HG03571 (cell line): ENCODE results near the gene MAP3K4.

Experiments used
- ATAC-seq: cut with Tn5 transposase; IDR thresholded peaks from one replicate; pipeline ENCODE4 v1.9.1; 2021; ENCODE audit not compliant: unreplicated experiment

The MAP3K4 gene

DNA sequence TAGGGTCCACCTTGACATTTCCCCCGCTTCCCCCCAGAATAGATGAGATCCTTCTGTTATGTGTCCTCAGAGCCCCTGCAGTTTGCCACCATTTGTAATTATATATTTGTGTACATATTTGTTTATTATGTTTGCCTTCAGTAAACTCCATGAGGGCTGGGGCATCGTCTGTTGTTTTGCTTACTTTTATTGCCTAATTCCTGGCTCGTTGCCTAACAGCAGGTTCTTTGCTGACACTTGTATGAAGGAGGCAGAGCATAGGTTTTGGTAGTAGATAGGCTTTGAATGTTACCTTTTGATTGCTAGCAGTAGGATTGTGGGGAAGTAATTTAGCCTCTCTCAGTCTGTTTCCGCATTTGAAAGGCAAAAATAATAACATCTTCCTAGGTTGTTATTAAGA, 9.9 kb downstream of the MAP3K4 start:
- no peak for ATAC-seq

DNA sequence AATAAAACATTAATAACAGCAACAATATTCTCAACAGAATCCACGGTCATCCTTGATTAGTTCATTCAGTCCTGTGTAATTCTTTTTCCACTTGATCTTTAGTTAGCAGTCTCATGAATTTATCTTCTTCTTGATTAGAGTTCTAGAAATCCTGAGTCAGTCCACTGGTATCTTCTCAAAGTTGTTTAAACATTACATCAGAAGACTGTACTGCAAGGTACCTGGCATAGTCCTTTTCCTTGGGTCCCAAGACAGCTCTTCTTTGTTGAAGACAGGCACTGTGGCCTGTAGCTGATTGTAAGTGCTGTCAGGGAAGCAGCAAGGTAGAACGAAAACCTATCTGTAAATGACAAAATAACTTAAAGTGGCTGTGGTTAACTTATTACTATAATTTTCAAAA, 11.8 kb downstream of the MAP3K4 start:
- ATAC-seq: no peak

DNA sequence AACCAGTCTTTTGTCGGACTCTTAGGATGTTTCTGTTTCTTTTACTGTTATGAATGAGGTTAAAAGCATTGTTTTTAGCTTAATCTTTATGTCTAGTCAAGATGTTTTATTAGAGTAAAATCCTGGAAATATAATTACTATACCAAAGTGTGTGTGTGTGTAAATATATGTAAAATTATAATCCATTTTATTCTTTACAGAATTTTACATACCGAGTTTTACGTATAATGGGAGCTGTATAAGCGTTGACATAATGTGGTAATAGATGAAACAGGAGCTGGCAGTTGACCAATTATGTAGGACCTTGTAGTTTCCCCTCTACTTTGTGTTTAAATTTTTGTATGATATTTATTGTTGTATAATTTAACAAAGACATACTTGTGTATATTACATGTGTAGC, 16.7 kb downstream of the MAP3K4 start:
- ATAC-seq: no peak

DNA sequence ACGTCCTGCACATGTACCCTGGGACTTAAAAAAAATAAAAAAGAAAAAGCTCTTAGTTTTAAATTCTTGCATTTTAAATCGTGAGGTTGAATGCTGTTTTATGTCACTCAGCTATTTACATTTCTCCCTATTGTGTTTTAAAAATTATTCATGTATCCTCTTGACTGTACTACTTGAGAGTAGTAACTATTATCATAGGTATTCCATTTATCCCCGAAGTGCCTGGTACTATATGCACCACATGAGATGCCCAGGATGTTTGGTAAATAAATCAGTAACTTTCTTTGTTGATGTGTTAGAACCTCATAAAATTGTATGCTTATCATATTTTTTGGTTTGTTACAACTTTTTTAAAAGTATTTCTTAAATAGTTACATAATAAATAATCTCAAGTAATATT, 18.4 kb downstream of the MAP3K4 start:
- no peak for ATAC-seq

DNA sequence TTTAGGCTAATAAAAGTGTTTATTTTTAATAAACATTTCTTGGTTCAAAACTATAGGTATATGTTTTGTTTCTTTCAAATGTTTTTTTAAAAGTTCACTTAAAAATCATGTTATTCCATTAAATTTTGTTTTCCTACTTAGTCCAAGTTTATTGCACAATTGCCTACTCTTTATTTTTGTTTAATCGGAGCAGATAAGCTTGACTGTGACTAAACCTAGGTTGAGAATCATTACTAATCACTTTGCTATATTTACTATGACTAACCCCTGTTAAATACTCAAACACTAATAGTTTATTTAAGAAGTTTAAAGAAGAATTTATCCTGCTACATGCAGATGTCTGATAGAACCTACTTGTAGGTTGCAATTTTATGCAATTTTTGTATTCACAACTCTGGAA, 18.8 kb downstream of the MAP3K4 start:
- ATAC-seq: no peak

DNA sequence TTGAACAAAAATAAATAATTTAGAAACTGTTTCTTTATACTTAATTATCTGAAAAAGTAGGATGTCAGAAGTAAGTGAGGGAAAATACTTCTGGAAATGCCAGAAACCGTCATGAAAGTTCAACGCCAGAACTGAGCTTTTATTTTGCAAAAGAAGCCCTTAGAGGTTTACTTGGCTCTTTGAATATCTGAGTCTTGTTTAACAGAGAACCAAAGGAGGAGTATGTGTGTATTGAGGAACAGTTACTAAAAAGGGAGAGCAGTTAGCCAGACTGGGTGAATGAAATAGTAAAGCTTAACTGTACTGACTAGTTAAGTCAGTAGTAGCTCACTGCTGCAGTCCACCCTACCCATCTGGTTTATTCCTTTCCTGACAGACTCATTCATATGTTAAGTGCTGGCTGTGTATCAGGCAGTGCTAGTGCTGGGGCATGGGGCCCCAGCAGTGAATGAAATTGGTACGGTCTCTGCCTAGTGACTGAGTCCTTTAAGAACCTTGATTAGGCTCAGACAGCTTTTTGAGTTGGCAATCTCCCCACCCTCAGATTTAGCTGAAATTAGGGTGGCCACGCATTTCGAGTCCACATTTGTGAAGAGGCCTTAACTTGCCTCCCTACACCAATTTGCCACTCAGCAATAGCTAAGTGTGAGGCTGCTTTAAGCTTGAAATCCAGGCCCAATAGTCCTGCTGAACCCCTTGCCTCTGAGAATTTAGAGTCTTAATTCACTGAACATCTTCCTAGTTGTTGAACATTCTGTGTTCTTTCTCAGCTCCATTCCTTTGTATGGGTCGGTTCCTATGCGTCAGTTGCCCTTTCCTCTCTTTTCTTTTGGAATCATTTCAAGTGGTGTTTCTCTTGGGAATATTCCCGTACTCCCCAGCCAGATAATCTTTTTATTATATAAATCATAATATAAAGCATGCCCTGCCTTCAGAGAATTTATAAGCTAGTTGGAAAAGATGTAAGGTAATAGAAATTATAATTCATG, 20.2 kb downstream of the MAP3K4 start:
- ATAC-seq: no peak

DNA sequence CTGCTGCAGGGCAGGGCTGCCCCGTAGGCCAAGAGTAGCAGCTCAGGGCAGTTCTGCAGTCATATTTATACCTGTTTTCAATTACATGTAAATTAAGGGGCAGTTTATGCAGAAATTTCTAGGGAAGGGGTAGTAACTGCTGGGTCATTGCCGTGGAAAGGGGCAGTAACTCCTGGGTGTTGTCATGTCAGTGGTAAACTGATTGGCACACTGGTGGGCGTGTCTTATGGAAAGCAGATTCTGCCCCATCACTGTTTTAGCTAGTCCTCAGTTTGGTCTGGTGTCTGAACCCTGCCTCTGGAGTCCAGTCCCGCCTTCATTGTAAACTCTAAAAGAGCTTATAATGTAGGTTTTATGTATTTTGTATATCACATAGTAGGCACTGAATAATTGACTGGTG, 22.1 kb downstream of the MAP3K4 start:
- ATAC-seq: no peak

DNA sequence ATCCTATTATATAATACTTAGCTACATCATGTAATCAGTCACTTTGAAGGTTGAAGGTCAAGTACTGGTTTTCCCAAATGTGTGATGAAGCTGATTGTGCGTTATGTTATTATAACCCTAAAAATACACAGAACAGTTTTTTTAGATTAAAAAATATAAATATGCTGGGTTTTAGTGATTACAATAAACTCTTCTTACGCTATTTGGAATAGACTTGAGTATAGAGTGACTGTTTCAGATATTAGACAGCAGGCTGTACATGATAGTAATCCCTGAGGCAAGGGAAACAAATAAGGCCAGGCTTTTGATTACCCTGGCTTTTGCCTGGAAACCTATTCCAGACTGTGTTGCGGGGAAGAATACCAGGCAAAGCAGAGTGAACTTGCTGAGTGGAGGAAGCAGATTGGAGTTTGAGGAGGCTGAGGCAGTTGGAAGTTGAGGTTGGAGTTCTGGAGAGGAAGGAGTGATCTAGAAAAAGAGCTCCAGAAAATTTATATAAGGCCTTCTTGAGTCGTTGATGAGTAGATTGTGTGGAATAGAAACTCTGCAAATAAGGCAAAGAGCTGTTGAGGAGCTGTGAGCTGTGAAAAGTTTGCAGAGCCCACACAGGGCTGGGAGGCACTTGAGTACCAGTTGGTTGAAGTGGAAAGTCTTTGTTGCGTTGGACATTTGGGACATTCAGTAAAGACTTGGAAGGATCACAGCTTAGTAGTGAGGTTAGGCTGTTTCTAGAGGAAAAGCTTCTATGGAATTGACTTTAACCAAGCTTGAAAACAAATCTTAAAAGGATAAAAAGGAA, 26.4 kb downstream of the MAP3K4 start:
- ATAC-seq: no peak

DNA sequence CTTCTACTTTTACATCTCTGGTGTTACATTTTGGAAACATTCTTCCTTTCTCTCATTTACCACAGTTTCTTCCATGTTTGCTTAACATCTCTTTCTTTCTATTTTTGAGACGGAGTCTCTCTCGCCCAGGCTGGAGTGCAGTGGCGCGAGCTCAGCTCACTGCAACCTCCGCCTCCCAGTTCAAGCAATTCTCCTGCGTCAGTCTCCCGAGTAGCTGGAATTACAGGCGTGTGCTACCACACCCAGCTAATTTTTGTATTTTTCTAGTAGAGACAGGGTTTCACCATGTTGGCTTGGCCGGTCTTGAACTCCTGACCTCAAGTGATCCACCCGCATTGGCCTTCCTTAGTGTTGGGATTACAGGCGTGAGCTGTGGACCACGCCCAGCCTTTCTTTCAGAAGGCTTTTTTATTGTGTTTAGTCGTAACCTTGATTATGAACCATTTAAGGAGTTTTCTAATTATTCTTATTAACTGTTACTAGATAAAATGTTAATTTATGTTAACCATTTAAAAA, 27.8 kb downstream of the MAP3K4 start:
- no peak for ATAC-seq

DNA sequence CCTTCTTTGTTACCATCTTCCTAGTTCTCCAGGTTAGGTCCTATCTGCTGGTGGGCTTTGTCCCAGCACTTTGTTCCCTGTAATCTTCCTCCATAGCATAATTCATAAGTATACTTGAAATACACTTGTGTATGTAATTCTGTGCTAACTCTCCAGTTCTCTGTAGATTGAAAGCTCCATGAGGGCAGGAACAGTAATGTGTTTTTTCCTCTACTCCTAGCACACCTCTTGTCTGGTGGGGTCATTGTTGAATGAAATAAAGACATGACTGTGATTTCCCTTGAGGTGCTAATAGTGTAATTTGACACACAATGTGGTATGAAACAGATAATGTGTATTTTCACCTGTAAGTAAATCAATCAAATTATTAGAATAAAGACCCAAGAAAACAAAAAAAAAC, 30.0 kb downstream of the MAP3K4 start:
- no peak for ATAC-seq

DNA sequence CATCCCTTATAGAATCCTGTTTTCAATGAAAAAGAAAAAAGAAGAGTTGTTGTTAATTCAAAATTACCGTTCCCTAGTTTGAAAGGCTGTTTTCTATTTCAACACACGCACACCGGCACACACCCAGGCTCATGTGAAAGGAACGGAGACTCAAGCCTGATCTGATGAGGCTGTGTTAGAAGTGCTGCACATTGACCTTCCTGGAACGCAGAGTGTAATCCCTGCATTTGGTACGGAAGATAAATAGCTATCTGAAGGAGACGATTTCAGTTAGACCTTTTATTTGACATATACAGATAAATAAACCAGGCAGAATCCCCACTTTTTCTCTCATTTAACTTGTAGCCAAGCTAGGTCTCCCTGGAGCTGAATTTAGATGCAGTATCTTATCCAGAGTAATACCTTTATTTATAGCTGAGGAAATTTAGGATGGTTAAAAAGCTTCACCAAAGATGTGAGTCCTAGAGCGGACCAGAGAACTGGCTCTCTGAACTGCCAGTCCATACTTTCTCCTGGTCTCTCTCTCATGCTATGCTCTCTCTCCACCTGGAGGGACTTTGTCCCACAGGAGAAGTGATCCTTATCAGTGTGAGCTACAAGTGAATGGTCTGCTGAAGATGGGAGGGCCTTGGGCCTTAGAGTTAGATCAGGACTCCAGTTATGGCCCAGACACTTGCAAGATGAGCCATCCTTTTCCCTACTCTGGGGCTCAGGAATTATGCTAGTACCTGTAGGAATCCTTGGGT, 30.6 kb downstream of the MAP3K4 start:
- no peak for ATAC-seq

DNA sequence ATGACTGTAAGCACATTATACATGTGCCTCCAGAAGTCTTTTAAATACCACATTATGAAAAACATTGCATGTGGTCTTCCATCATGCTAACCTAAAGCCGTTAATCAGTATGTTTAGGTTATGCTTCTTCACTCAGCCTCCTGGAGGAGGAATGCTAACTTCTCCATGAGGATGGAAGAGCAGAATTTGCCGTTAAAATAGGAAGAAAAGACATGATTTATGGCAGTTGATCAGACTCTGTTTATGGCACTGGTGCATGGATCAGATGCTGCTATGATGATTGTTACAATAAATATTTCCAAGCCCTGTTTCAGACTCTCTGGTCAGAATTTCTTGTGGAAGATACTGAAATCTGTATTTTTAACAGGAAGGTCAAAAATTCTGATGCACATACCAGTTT, 31.7 kb downstream of the MAP3K4 start:
- ATAC-seq: no peak

DNA sequence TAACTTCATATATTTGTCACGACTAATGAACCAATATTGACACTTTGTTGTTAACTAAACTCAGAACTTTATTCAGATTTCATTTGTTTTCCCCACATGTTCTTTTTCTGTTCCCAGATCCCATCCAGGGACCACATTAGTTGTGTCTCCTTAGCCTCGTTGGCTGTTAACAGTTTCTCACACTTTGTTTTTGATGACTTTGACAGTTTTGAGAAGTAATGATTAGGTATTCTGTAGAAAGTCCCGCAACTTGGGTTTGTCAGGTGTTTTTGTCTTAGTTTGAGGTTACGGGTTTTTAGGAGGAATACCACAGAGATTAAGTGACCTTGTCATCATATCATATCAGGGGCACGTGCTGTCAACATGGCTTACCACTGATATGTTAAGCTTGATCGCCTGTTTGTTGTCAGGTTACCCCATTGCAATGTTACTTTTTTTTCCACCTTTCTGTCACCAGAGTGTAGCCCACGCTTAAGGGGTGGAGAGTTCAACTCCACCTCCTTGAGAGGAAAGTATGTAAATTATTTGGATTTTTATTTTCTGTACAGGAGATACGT, 32.9 kb downstream of the MAP3K4 start:
- ATAC-seq: no peak

DNA sequence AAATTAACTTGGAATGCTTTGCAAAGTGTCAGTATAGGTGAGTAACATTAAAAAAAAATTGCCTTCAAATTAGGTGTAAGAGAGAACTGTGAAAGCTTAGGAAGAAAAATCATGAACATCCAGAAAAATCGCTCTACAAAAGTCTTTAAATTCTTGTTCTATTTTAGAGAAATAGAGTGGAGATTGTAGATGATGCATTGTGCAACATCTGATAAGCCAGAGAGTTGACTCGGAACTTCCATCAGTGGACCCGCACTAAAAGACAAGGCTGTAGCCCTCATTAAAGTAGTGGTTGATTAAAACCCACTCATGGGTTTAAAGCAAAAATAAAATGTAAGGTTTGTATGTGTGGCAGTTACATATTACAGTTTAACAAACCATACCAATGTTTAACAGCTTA, 35.8 kb downstream of the MAP3K4 start:
- no peak for ATAC-seq

DNA sequence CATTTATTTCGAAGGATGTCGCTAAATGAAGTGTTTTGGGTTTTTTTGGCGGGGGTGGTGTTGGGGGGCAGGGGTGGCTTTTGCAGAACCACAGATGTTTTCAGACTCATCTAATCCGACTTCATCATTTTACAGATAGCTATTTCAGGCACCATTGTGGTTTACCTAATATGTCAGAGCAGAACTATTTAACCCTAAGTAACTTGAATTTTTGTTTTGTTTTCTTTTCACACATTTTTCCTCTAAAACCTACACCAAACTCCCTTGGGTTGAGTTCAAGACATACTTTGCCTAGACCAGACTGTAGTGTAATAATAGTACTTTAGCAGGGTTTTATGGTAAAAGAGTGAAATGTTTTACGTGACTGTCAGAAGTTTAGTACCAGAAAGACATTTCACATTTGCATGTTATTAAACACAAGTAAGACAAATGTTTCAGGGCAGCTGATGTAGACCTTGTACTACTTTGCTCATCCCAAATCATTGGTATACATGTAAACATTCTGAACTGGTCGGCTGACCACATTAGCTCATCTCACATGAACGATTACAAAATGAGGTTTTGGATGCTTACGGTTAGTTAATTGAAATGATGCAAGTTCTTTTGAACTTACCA, 37.7 kb downstream of the MAP3K4 start:
- ATAC-seq: peak; percentile 70

DNA sequence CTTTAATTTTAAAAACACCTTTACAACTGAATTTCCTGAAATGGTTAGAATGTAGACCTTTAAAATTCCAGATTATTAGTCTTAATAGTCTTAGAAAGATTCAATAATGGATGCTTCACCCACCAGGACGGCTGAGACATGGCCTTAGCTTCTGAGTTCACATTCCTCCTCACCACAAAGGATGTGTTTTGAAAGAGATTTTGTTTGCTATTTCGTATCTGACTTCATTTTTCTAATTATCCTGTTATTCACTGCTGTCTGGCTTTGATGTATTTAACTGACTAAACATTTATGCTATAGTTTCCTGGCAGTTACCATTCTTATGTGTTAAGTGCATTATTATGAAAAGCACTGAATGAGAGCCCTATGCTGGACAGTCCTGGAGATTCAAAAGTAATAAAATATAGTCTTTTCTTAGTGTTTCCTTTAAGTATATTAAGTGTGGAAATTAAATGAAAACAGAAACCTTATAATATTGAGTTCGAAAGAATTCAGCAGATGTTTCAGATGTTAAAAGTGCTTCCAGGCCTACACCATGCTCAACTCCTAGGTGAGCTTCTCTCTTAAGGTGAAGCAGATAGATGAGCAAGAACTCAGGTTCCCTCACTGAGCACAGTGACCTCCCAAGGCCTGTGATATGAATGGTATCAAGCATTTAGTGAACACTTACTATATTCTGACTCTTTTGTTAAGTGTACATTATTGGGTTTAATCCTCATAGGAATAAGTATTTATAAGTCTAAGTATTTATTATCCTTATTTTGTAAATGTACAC, 40.3 kb downstream of the MAP3K4 start:
- no peak for ATAC-seq

DNA sequence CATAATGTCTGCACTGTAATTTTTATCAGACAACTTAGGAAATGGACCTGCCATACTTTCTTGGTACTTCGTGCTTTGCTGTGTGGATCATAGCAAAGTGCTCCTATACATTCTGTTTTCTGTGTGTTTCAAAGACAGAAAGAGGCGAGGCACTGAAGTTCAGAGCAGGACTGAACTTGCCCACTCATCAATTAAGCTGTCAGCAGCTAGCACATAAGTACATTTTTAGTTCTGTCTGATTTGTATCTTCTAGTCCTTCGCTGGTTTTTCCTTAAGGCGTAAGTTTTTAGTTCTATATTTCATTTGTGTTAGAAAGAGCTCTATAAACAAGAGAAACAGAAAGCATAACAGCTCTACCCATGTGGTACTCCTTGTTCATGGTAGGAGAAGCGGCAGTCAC, 42.1 kb downstream of the MAP3K4 start:
- no peak for ATAC-seq

DNA sequence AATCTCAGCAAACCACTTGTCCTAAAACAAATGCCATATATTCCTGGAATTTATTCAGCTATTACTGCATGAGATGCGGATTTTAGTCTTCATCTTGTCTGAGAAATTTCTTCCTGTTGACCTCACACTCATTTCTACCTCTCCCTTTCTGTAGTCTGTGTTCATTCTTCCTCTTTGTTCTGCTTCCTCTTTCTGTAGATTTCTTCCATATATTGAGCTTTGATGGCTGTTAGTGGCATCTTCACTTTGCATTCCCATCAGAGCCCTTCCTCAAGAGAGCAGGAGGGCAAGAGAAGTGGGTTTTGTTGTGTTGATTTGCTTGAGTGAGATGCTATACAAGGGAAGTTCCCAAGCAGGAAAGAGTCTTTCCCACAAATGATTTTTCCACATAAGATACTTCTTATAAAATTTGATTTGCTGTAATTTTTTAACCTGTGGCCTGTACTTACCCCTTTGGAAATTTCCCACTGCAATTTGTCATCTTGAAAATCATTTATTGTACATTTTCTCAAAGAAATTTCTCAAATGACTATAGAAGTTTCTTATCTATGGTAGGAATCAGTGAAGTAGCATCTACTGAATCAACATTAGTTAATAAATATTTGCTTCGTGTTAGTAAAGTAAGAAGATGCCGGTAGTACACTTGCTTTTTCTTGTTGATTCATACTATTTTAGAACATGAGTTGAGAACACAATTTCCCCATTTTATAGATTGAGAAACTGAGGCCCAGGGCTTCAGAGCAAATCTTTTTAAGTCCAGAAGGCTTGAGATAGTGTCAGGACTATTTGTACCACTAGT, 43.8 kb downstream of the MAP3K4 start:
- peak; percentile 50 for ATAC-seq

DNA sequence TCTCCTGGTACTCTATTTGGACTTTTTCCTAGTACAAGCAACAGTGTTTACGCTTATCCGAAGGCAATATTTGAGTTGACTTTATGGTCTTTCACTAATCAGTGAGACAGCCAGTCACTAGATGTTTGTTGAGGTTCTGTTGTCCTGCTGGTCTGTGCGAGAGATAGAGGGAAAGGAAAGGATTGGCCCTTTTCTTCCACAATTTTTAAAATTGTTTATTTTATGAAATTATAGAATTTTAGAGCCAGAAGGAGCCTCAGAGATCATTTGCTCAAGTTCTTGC, 44.4 kb downstream of the MAP3K4 start:
- no peak for ATAC-seq
